ENCODE measurements around the gene RPS26. TPM values are rescaled to one million over a fixed set of nuclear protein-coding genes. Genes with fewer than 3 reads are reported as not detected.
A peak's percentile ranks its signal among the peaks of the same experiment; 100 is the strongest.
"Not testable (repeated sequence)": the region's sequence is repeated elsewhere in the genome, so short reads cannot be mapped to it uniquely, and the experiment has no call there.

RPS26 gene
- total and polyA plus RNA-seq, 9 of the 15 experiments (the other 6 are each of a cell fraction or from before 2014, with no cell fraction given), result 70.2 to 1,589 (median 852) TPM

GRCh38 chr12:56042430-56042813 lies 704 bp downstream of the RPS26 start:
- H3K9me1 ChIP-seq (ENCODE audit: control insufficient read depth, insufficient read depth, low read length); POLR2A ChIA-PET; H4K20me1 ChIP-seq (replicated peaks; ENCODE audit: control insufficient read depth, insufficient read depth, low read length); H2AFZ ChIP-seq (ENCODE audit: low read depth, low read length); ATAC-seq; DNase-seq (ENCODE audit: extremely low read depth in 1 of 4, low spot score in 3 of 4); H3K9me3 ChIP-seq (replicated peaks; ENCODE audit: control insufficient read depth, insufficient read depth, low read depth, low read length); H3K27me3 ChIP-seq (ENCODE audit: control insufficient read depth in 2 of 2, insufficient read depth in 2 of 2, low read length in 2 of 2); in situ Hi-C loops (cut with MboI); FAIRE-seq: not testable (repeated sequence)
- CTCF ChIA-PET (ENCODE audit: low intra/inter-chr PET ratio), result interaction anchor here (0.5 to 2.1 kb wide), 2 partner anchors 124 to 303 kb away, joined by 3 to 10 read pairs; no protein-coding TSS in a partner anchor
- Histone ChIP-seq H3K4me1 (replicated peaks in 1 of 2; ENCODE audit: control insufficient read depth in 2 of 2, insufficient read depth in 2 of 2, low read length in 2 of 2) (peaks cover 15 to 22% of the 10 kb centered on the region in 2 experiments; a peak in 4 of 5 replicates), H3K4me3 (peak overlapping the region; percentile 83), H3K4me2 (ENCODE audit: insufficient read depth, low read length) (peak overlapping the region; percentile 93), H3K79me2 (ENCODE audit: control insufficient read depth, insufficient read depth, low read length) (peaks cover 27% of the 10 kb centered on the region), H3K9ac (ENCODE audit: insufficient read depth in 1 of 2, low read depth in 2 of 2, low read length in 2 of 2) (peak overlapping the region; percentile 96 to 97), H3K36me3 (ENCODE audit: control insufficient read depth, insufficient read depth, low read length) (peaks cover 46% of the 10 kb centered on the region), H3K27ac (ENCODE audit: extremely low read depth, low read depth, low read length) (peak overlapping the region; percentile 98)
- TF ChIP-seq RB1 (IDR thresholded peaks at IDR 0.05; ENCODE audit: low read depth) (0 out of 2 replicates have a peak, but pooled peaks have one; percentile 4), CHD1 (IDR thresholded peaks at IDR 0.05; ENCODE audit: low read length) (peak; percentile 89), ZNF12 (CRISPR knock-in tag; IDR thresholded peaks at IDR 0.05) (0 out of 2 replicates have a peak, but pooled peaks have one; percentile 1), ZNF253 (CRISPR knock-in tag; conservative IDR thresholded peaks at IDR 0.05) (0 out of 2 replicates have a peak, but pooled peaks have one; percentile 23), RBFOX2 (IDR thresholded peaks at IDR 0.05; ENCODE audit: low read depth, low read length) (peak; percentile 2; the same call in 1 of the 2 replicates)
- BruUV-seq (replicated peaks), result TSS peak; percentile 83
- 0% methylated on average over 13 of the region's 20 CpGs for WGBS (ENCODE audit: insufficient coverage, low coverage, missing lambda C conversion rate)
- intact Hi-C loops (cut with micrococcal nuclease), result loop anchor here (5.0 to 10.0 kb wide), 2 partner anchors 182 to 215 kb away; partner anchors contain the start of genes DNAJC14, NABP2 and RNF41

GRCh38 chr12:56042843-56043242 lies 1.1 kb downstream of the RPS26 start:
- ATAC-seq (no peak), DNase-seq (ENCODE audit: extremely low read depth in 1 of 4, low spot score in 3 of 4) (no peak), FAIRE-seq (no peak)
- in situ Hi-C loops (cut with MboI) (no loop called here), intact Hi-C loops (cut with micrococcal nuclease) (loop anchor here (5.0 to 10.0 kb wide), 2 partner anchors 182 to 216 kb away; partner anchors contain the start of genes DNAJC14, NABP2 and RNF41)
- ChIA-PET CTCF (ENCODE audit: low intra/inter-chr PET ratio) (no interaction called here), POLR2A (no interaction called here)
- Histone ChIP-seq H3K9me3 (replicated peaks; ENCODE audit: control insufficient read depth, insufficient read depth, low read depth, low read length) (no peaks in the 10 kb centered on the region), H2AFZ (ENCODE audit: low read depth, low read length) (no peak overlapping the region), H3K9ac (ENCODE audit: insufficient read depth in 1 of 2, low read depth in 2 of 2, low read length in 2 of 2) (peak overlapping the region; percentile 96 to 97; a peak in 3 of 4 replicates), H3K27ac (ENCODE audit: extremely low read depth, low read depth, low read length) (peak overlapping the region; percentile 98; the same call in 2 of the 3 replicates), H3K9me1 (ENCODE audit: control insufficient read depth, insufficient read depth, low read length) (no peaks in the 10 kb centered on the region), H3K79me2 (ENCODE audit: control insufficient read depth, insufficient read depth, low read length) (peaks cover 27% of the 10 kb centered on the region), H3K27me3 (ENCODE audit: control insufficient read depth in 2 of 2, insufficient read depth in 2 of 2, low read length in 2 of 2) (no peaks in the 10 kb centered on the region), H4K20me1 (replicated peaks; ENCODE audit: control insufficient read depth, insufficient read depth, low read length) (no peaks in the 10 kb centered on the region; the same call in 1 of the 2 replicates), H3K4me3 (peak overlapping the region; percentile 83), H3K4me2 (ENCODE audit: insufficient read depth, low read length) (peak overlapping the region; percentile 93), H3K36me3 (ENCODE audit: control insufficient read depth, insufficient read depth, low read length) (peaks cover 43% of the 10 kb centered on the region), H3K4me1 (replicated peaks in 1 of 2; ENCODE audit: control insufficient read depth in 2 of 2, insufficient read depth in 2 of 2, low read length in 2 of 2) (peaks cover 15 to 20% of the 10 kb centered on the region in 2 experiments; a peak in 4 of 5 replicates)
- 3% methylated on average over 9 of the region's 9 CpGs for WGBS (ENCODE audit: insufficient coverage, low coverage, missing lambda C conversion rate)
- no TSS peak for BruUV-seq (replicated peaks)
- TF ChIP-seq ZNF507 (tag; conservative IDR thresholded peaks at IDR 0.05), result no peak
- TF ChIP-seq XRCC3 (IDR thresholded peaks at IDR 0.05), result no peak
- TF ChIP-seq FOXO4 (CRISPR knock-in tag; IDR thresholded peaks at IDR 0.05), result no peak
- no peak for TF ChIP-seq TAL1 (IDR thresholded peaks at IDR 0.05)
- TF ChIP-seq CBX2 (IDR thresholded peaks at IDR 0.05; ENCODE audit: insufficient read depth, low read length, poor library complexity, severe bottlenecking), result no peak
- TF ChIP-seq SRSF3 (IDR thresholded peaks at IDR 0.05; ENCODE audit: insufficient read depth, low read length), result no peak
- TF ChIP-seq ZNF780A (CRISPR knock-in tag; IDR thresholded peaks at IDR 0.05), result no peak
- no peak for TF ChIP-seq ZNF354B (CRISPR knock-in tag; IDR thresholded peaks at IDR 0.05)
- no peak for TF ChIP-seq RFX1 (IDR thresholded peaks at IDR 0.05)
